NCI-H1105 (cell line): Measurements from ENCODE around the gene COL4A1.

Experiments
- DNase-seq: peaks from one replicate; lab custom pipeline; 2025; lab: John Stamatoyannopoulos, UW

Gene COL4A1

DNA sequence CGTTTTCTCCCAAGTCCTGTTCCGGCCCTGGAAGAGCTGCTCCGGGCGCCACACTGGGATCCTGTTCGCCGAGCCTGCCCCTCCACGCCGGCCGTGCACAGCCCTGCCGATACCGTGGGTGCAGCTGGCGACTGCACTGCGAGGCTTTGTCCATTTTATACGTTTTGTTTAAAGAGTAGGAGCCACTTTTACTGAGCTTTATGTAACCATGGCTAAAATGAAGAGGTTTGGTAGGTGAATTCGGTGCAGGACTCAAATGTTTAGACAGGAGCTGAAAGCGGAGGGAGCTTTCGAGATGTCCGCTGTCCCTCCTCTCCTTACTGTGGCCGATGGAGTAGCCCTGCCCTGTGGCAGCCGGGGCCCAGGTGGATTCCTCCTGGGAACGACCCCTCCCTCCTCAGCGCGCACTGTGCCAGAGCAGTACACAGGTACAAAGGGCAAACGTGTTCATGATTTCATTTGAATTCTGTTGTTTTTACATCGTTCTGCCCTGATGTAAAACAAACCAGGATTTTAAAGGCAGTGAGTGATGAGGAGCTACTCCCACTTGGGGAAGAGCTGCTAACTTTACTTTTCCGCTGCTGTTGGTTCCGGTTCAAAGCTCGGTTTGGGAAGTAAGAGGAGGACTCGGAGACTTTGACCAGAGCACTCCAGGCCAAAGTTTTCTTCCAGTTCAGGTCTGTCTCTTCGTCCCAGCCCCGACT, 1.9 kb upstream of the COL4A1 start:
- peak; percentile 55 for DNase-seq

DNA sequence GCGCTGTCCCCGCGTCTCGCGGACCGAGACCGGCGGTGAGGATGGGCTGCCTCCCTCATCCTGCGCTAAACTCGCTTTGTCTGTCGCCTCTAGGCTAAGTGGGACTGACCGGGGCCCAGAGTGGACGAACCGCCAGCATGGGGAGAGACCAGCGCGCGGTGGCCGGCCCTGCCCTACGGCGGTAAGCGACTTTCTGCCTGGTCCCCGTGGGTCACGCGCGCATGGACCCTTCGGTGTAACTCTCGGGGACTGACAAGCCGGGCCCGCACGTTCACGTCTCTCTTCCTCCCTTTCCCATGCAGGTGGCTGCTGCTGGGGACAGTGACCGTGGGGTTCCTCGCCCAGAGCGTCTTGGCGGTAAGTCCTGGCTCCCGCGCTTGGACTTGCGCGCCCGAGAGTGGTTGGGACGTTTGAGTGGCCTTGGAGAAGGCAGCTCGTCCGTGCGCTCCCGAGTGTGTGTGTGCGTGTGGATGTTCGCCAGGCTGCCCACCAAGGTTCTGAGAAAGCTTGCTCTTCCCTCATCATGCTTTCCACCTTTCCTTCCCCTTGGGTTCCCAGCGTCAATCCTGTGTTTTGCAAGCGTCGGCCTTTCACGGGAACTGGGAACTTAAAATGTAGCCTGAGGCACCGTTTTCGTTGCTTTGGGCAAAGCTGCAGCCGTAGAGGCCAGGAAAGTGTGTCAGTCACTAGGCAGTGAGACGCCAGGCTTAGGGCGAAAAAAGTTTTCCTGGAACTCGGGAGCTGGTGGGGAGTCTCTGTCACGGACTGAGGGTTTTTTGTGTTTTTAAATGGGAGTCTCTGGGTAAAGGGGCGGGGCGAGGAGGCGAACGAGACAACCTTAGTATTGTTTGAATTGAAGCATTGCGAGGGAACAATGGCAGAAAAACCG, 1.1 kb upstream of the COL4A1 start:
- DNase-seq, result peak; percentile 35

DNA sequence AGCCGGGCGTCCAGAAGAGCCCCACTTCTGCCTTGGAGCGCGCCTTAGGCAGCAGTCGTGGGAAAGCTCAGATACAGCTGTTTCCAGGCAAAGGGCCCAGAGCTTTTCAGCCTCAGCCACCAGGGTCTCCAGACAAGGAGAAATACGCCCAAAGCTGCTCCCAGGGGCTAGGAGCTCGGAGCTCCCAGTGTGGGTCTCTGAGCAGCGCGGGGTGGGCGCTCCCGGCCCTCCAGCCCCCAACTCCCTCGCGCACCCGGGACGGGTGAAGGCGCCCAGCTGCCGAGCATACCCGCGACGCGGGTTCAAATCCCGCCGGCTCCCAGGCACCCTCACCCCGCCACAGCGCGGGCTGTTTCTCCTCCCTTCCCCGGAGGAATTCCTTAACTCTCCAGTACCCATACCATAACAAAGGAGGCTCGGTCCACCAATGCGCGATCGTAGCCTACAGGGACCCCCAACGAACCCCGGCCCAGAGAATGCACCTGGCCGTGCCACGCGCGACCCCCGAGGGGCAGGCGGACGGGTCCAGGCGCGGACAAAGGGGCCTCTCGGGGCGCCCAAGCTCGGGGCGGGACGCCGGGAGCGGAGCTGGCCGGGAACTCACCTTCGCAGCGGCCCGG, 507 bp downstream of the COL4A1 start:
- DNase-seq, result no peak

DNA sequence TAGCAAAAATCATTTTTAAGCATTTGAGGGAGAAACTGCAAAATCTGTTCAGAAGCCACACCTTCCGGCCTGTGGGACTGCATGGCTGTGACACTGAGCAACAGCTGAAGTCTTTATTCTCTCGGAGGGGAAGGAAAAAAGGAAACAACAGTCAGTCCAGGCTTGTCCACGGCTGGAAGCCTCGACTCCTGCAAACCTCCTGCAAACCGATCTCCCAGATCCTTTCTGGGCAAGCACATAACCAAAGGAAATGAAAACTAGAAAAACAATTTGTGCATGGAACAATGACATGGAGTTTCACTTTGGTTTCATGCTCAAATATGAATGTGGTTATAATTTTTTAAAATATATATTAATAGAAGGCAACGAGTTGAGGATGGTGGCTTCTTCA, 1.0 kb downstream of the COL4A1 start:
- no peak for DNase-seq

DNA sequence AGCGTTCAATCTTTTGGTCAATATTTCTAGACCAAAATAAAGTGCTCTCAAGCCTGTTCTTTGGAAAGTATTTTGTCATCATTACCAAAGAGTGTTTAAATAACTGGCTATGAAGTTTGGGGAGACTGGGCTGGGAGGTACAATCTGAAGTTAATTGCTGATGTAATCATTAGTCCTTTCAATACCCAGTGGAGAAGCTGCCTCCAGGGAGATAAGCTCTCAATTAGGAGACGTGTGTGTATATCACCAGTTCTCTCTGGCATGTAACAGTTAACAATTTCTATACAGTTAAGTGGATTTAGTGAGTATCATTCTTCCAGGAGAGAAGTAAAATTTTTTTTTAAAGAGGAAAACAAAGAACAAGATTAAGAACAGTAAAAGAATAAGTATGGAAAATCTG, 1.4 kb downstream of the COL4A1 start:
- no peak for DNase-seq

DNA sequence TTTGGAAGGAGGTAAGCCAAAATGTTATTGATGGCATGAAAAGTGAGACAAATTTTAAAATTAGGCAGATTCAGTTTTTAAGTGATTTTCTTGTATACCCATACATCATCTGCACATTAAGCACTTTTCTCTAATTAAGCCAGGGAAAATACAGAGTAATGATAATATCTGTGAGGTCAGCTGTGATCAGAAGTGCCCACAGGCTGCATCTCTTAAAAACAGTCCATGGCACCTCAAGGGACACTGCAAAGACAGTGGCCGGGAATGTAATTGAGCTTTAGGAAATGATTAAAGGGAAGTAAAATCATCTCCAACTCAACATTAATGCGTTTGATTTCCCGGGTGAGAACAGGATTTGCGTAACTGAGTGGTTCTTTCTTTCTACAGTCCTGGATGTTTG, 2.0 kb downstream of the COL4A1 start:
- no peak for DNase-seq

DNA sequence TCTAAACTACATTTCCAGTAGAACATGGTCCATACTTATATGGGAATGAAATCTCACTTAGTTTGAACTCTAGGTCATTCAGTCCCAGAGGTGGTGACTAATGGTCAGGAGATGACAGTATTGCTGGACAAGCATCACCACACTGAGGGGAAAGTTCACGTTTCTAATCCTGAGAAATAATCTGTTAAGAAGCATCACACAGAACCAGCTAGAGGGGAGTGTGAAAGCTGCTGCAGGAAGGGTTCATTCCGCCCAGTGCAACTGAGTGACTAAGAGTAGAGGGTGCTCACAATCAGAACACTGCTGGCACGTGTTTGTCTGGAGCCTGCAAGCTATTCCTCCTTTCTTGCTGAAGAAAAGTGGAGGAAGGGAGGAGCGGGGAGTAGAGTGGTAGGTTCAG, 2.7 kb downstream of the COL4A1 start:
- no peak for DNase-seq

DNA sequence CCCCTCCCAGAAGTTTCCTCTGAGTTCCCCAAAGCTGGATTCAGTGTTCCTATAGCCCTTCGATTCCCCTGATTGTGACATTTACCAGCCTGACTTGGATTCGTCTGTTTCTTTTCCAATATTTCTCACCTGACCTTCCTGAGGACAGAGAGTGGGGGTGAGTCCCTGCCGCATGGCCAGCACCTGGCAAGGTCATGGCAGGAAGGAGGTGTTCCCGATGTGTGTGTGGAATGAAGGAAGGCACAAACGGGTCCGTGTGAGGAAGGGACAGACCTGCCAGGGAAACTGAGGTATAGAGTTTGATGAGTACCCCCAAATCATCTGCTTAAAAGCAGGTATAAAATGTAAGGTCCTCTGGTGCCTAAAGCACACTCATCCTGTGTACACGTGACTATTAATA, 3.3 kb downstream of the COL4A1 start:
- DNase-seq, result no peak

DNA sequence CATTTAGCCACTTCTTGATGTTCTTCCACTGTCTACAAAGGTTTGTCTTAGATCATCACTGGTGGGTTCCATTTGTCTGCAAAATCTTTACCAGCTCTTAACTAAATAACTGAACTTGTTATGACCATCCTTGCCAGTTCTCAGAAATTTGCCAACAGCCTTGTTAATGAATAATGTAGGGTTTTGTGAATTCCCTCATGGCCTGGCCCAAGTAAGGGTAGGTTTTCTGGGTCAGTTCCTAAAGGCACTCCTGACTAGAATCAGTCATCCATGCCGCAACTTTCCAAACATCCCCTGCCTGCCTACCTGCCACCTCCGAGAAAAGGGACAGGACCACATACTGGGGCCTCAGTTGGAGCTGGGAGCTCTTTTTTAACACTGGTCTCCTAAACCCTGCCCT, 4.0 kb downstream of the COL4A1 start:
- DNase-seq, result no peak

DNA sequence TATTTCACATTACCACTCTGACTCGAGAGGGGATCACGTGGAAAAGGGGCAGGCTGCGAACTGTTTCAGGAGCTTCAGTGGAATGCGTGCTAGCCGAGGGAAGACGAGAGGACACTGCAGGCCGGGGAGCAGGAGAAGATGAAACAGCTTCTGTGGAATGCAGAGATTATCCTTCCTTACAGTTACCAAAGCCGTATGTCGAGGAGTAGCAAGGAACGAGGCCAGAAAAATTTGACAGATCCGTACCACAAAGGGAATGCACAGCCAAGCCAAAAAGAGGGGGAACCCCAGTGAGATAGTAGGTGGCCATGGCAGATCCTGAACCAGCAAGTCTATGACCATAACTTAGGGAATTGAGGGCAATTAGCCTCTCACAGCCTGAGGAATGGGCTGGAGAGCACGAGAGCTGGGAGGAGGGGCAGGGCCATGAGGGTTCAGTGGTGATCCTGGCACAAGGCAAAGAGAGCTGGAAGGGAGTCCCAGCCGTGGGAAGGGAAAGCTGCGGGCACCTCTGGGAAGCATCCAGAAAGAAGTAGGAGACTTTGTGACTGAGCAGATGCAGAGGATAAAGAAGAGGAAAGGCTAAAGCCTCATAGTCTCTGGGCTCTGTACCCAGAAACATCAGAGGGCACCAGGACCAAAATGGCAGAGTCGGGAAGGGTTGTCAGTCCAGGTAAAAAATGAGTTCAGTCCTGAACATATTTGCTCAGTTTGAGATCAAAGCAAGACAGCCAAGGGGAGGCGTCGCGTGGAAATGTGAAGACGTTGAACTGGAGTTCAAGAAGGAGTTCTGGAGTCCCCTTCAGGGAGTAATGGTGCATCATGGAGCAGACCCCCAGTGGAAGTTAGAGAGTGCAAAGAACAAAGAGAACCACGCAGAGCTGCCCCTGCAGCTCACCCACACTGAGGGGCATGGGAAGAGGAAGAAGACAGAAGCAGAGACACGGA, 5.1 kb downstream of the COL4A1 start:
- no peak for DNase-seq

DNA sequence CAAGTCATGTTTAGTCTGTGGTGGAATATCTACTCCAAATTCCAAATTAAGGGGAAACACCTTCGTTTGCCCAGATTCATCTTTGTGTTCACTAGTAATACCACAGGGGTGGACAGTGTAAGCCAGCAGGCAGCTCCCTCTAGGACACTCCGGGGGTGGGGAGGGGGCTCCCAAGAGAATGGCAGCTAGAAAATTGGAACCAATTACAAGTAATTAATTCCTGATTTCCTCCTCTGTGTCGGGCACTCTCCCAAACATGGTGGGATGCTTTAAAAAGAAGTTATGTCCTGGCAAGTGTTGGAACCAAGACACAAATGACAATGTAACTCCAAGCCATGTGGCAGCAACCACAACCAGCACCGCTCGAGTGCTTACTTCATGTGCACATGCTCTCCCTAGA, 5.9 kb downstream of the COL4A1 start:
- no peak for DNase-seq

DNA sequence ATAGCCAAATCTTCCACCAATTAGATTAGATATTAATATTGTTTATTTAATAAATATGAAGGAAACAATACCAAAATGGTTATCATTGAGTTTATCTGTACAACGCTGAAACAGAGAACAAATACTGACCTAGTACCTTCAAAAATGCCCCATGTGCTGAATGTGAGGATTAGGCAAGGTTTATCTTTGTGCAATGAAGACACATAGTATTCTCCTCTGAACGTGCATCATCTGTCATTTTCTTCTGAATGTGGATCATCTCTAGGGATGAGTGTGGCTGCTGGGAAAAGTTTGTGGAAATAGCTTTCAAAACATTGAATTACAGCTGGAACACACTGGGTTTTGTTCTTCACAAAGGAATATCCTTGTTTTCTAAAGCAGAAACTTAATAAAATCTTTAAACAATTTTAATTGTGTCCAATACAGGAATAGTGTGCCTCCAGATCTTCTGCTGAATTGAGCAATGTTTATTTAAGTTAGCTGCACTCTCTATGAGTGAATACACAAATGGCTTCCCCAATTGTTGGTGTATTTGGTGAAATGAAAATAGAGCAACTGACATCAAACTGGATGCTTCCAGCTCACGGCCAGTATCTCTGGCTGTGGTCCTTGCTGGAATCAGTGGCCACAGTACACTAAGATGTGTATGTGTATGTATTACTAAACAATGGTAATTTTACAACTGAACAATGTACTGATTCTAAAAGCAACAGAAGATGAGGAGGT, 6.7 kb downstream of the COL4A1 start:
- DNase-seq, result no peak

DNA sequence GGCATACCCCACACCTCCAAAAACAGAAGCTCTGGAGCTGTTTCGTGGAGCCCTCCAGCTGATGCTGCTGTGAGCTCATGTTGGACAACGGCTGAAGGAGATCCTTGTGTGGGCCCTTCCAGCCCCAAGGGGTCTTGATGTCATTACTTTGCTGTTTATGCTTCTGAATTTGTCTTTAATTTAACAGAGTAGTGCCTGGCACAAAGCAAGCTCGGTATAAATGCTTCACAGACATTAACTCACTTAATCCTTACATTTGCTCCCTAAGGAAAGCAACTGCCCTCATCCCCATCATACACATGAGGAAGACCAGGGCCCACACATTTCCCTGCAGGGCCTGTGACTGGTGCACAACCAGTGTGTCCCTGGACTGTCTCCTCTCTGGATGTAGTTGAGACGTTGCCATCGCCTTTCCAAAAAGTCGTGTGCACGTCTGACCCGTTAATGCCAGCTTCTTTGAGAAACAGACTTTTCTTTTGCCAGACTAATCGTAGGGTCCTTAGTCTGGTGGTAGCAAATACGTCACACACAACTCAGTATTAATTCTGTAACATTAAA, 7.6 kb downstream of the COL4A1 start:
- DNase-seq, result no peak

DNA sequence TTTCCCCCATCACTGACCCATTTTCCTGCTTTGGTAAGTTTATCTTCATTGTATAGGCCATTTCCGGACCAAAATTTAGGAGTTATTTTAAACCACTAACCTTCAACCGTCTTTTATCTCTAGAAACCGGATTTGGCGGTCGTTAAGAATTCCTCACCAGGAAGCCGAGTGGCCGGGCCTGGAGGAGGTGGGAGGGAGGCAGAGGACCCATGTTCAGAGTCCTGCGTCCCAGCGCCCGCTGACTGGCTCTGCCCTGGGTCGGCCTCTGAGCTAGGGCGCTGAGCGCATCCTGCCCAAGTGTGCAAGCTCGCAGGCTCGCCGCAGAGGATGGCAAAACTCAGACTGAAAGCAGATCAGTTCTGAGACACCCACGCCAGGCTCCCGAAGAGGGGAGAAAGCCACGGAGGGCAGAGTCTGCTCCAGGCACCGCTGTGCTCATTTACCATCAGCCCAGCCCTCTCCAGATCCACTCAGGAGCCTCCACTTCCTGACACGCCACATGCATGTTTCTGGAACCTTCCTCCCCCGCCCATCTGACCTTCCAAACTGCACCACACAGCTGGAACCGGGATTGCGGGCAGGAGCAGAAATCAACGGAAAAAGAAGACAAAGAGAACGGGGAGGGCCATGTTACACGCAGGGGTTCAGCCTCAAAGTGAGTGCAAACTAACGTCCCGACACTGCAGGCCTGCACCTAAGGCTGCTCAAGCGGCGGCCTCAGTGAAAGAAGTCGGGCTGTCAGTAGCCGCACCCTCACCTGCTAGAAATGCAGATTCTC, 8.3 kb downstream of the COL4A1 start:
- no peak for DNase-seq

DNA sequence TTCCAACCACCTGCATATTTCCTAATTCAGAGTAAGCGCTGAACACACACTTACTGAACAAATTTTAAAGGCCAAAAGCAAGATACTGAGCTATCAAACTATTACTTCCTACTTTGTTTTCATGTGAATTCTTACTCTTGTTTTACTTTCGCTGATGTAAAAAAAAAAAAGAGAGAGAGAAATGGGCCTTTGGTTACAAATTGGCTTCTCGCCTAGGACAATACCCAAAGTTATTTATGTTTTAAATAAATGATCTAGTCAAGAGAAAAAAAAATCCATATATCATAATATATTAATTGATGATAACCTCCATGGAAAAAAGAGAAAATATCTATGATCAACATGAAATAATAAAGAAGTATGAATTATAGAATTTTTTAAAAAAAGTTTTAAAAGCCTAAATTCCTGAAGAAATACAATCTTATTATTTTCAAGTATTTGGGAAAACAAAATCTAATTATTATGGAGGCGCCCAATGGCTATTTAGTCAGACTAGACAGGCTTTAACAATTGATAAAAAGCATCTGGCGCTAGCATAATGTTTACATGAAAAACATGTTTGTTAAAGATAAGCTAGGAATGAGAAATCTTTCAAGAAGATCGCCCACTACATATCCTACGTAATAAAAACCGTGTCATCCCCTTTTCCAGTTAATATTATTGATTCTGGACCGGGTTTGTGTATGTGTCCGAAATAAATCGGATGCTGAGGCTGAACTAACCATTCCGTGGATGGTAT, 9.0 kb downstream of the COL4A1 start:
- DNase-seq, result no peak

DNA sequence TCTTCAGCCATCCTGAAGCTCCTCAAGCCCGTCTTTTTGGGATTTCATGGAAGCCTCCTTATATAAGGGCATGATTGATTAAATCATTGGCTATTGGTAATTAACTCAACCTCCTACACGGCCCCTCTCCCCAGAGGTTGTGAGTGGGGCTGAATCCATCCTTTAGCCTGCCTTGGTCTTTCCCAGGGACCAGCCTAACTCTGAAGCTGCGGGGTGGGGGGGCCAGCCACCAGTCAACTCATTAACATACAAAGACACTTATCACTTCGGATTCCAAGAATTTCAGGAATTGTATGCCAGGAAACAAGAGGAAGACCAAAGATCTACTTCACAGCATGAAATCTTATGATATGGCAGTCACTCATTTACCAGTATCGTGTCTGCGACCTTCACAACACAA, 9.9 kb downstream of the COL4A1 start:
- DNase-seq, result no peak

DNA sequence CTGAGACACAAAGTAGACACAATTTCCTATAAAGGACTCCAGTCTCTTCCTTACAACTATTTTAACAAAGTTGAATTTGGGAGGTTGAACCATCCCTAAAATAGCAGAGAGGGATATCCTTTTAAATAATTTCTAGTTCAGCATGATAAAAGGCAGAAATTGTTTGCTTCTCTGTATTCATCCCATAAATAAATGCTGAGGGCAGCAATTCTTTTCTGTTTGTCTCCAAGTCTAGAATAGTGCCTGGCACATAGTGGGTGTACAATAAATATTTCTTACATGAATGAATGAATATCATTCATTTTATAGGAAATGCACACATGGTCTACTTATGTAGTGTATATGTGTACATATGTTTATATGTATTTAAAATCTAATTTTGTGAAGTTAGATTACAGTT, 12.3 kb downstream of the COL4A1 start:
- DNase-seq, result no peak

DNA sequence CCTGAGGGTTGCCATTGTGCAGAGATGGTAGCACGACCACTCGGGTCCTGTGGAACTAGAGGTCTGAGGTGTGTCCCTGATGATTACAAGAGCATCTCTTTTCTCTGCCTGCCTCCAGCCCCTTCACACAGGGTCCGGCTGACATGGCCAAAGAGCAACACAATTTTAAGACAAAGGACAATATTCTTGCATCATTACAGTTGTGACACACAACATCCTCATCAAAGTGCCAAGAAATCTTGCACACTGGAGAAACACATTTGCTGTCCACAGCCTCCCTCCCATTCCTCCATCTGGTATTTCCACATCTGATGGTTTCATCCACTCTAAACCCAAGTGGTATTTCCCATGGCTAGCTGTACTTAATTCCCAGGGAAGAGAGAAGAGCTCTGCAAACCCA, 12.8 kb downstream of the COL4A1 start:
- DNase-seq, result no peak

DNA sequence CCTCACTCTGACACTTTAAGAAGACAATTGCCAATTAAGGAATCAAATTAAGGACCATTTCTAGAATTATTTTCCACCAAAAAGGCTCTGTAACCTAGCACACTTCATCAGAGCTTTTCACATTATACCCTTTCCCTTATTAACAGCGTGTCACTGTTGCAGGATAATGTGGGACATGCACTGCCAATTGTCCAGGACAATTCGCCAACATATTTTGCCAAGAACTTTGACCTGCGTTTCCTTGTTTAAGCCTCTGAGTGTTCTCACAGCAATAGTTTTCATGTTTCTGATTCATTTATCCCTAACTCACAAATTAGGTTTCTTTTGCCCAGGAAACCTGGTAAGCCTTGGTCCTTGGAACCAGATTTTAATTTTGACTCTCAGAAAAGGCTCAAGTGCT, 13.3 kb downstream of the COL4A1 start:
- no peak for DNase-seq

DNA sequence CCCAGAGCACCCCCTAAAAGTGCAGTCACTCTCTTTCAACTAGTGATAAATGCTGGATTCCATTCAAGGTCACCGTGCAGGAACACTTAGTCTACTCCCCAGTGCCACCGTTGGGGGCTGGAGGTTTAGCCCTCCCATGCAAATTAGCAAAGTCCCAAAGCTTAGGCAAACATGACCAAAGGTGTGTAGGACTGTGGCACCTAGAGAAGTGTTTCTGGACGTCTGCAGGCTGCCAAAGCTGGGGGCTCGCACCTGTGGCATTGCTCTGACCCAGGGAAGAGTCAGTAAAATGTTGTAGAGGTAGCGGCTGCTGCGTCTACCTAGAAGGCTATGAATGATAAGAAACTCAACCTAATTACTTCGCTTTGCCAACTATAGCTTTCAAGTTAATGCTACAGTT, 13.9 kb downstream of the COL4A1 start:
- DNase-seq, result no peak
